HL-60 (cell line): Measurements from ENCODE around the gene KIF26A.

Experiments
- CTCF ChIP-seq: IDR thresholded peaks from one replicate; pipeline ENCODE4 v1.5.1; 2011; ENCODE audit warnings: low read length, control low read depth, inconsistent platforms; ENCODE audit not compliant: insufficient read depth
- GABPA ChIP-seq: IDR thresholded peaks from 2 replicates; pipeline ENCODE4 v1.6.1; 2012; ENCODE audit warnings: low read depth
- POLR2AphosphoS5 ChIP-seq: IDR thresholded peaks from 2 replicates; pipeline ENCODE4 v1.6.1; 2012; ENCODE audit warnings: low read depth
- REST ChIP-seq: IDR thresholded peaks from 2 replicates; pipeline ENCODE4 v1.6.1; 2012; ENCODE audit warnings: low read depth; ENCODE audit not compliant: insufficient replicate concordance
- SPI1 ChIP-seq: IDR thresholded peaks from 2 replicates; pipeline ENCODE4 v1.6.1; 2012; ENCODE audit warnings: low read depth, mild to moderate bottlenecking, borderline replicate concordance

GRCh38 chr14:104098272-104099095 lies 39.9 kb upstream of the KIF26A start:
- TF ChIP-seq POLR2AphosphoS5 (no peak), CTCF (no peak), REST (no peak), GABPA (no peak), SPI1 (no peak)
